ENCODE data around the gene TBL1XR1. TPM values are rescaled to one million over a fixed set of nuclear protein-coding genes. Genes with fewer than 3 reads are reported as not detected.
A peak's percentile ranks its signal among the peaks of the same experiment; 100 is the strongest.

The TBL1XR1 gene
- total and polyA plus RNA-seq, 2 experiments from 2014 or later, result 30.2 to 165 TPM

GRCh38 chr3:177145381-177145780 is 51.9 kb downstream of the TBL1XR1 start:
- H3K36me3 ChIP-seq (replicated peaks; ENCODE audit: insufficient read depth, low read depth), result no peaks in the 10 kb centered on the region
- H3K9me3 ChIP-seq (ENCODE audit: low read depth), result no peaks in the 10 kb centered on the region
- no peaks in the 10 kb centered on the region for H3K27me3 ChIP-seq
- H3K4me2 ChIP-seq, result no peak overlapping the region
- peak overlapping the region; percentile 17 for H3K27ac ChIP-seq
- WGBS (ENCODE audit: low lambda C conversion rate, missing lambda C conversion rate), result 96% methylated on average over 1 of the region's 1 CpG
- TF ChIP-seq EZH2 (IDR thresholded peaks at IDR 0.05; ENCODE audit: borderline replicate concordance) (no peak), EZH2phosphoT487 (IDR thresholded peaks at IDR 0.05; ENCODE audit: low read depth, severe bottlenecking, unreplicated experiment) (no peak), CTCF (IDR thresholded peaks at IDR 0.05; ENCODE audit: poor library complexity) (no peak)
- peaks cover 14% of the 10 kb centered on the region for H3K4me1 ChIP-seq (ENCODE audit: insufficient read depth)
- peaks cover 96% of the 10 kb centered on the region for H4K20me1 ChIP-seq (ENCODE audit: insufficient read depth, poor library complexity, severe bottlenecking)
- H3K9me2 ChIP-seq (replicated peaks; ENCODE audit: insufficient read depth), result no peaks in the 10 kb centered on the region
- no peak overlapping the region for H3K4me3 ChIP-seq
- no peak overlapping the region for H2AFZ ChIP-seq
- DNase-seq (ENCODE audit: low spot score), result no peak
- peaks cover 100% of the 10 kb centered on the region for H3K79me2 ChIP-seq

GRCh38 chr3:177144922-177145321 is 52.4 kb downstream of the TBL1XR1 start:
- Histone ChIP-seq H3K4me3 (no peak overlapping the region), H3K4me1 (ENCODE audit: insufficient read depth) (peaks cover 9% of the 10 kb centered on the region), H3K4me2 (no peak overlapping the region), H3K79me2 (peaks cover 100% of the 10 kb centered on the region), H3K36me3 (replicated peaks; ENCODE audit: insufficient read depth, low read depth) (no peaks in the 10 kb centered on the region), H2AFZ (no peak overlapping the region), H3K9me3 (ENCODE audit: low read depth) (no peaks in the 10 kb centered on the region), H3K9me2 (replicated peaks; ENCODE audit: insufficient read depth) (no peaks in the 10 kb centered on the region), H4K20me1 (ENCODE audit: insufficient read depth, poor library complexity, severe bottlenecking) (peaks cover 96% of the 10 kb centered on the region), H3K27ac (peak overlapping the region; percentile 17), H3K27me3 (no peaks in the 10 kb centered on the region)
- DNase-seq (ENCODE audit: low spot score), result no peak
- WGBS (ENCODE audit: low lambda C conversion rate, missing lambda C conversion rate), result 35% methylated on average over 3 of the region's 3 CpGs
- TF ChIP-seq CTCF (IDR thresholded peaks at IDR 0.05; ENCODE audit: poor library complexity) (no peak), EZH2 (IDR thresholded peaks at IDR 0.05; ENCODE audit: borderline replicate concordance) (no peak), EZH2phosphoT487 (IDR thresholded peaks at IDR 0.05; ENCODE audit: low read depth, severe bottlenecking, unreplicated experiment) (no peak)

- Histone ChIP-seq H2AFZ (no peak overlapping the region), H3K9me3 (ENCODE audit: low read depth) (no peaks in the 10 kb centered on the region), H3K4me3 (no peak overlapping the region), H3K36me3 (replicated peaks; ENCODE audit: insufficient read depth, low read depth) (no peaks in the 10 kb centered on the region), H3K4me1 (ENCODE audit: insufficient read depth) (peaks cover 9% of the 10 kb centered on the region), H3K9me2 (replicated peaks; ENCODE audit: insufficient read depth) (no peaks in the 10 kb centered on the region), H3K27ac (peak overlapping the region; percentile 15), H3K27me3 (no peaks in the 10 kb centered on the region), H4K20me1 (ENCODE audit: insufficient read depth, poor library complexity, severe bottlenecking) (peaks cover 97% of the 10 kb centered on the region), H3K79me2 (peaks cover 100% of the 10 kb centered on the region), H3K4me2 (peak overlapping the region; percentile 36)
- TF ChIP-seq CTCF (IDR thresholded peaks at IDR 0.05; ENCODE audit: poor library complexity) (no peak), EZH2 (IDR thresholded peaks at IDR 0.05; ENCODE audit: borderline replicate concordance) (no peak), EZH2phosphoT487 (IDR thresholded peaks at IDR 0.05; ENCODE audit: low read depth, severe bottlenecking, unreplicated experiment) (no peak)
- DNase-seq (ENCODE audit: low spot score), result no peak
- 82% methylated on average over 6 of the region's 6 CpGs for WGBS (ENCODE audit: low lambda C conversion rate, missing lambda C conversion rate)
Measured at GRCh38 chr3:177141899-177142646, 55.2 kb downstream of the TBL1XR1 start.
